Ascending aorta (tissue), 2 donors: ENCODE measurements around the gene UNCX. TPM values are rescaled to one million over a fixed set of nuclear protein-coding genes. Genes with fewer than 3 reads are reported as not detected.
A peak's percentile ranks its signal among the peaks of the same experiment; 100 is the strongest.
"Not testable (repeated sequence)": the region's sequence is repeated elsewhere in the genome, so short reads cannot be mapped to it uniquely, and the experiment has no call there.

Experiments used
- DNase-seq, 2 donors: peaks; one replicate each; pipeline ENCODE4 v3.0.0-alpha.2; 2019; ENCODE audit warnings: low spot score in 2 of 2
- H3K27ac ChIP-seq, 2 donors: fragments of 200-600 bp; sonication (generic); one replicate each; pipeline ENCODE4 v1.5.1; 2016 to 2017; ENCODE audit warnings: mild to moderate bottlenecking in 1 of 2
- H3K27me3 ChIP-seq: fragments of 200-600 bp; sonication (generic); one replicate; pipeline ENCODE4 v1.5.1; 2017
- H3K36me3 ChIP-seq, 2 donors: fragments of 200-600 bp; sonication (generic); one replicate each; pipeline ENCODE4 v1.5.1; 2016
- H3K4me1 ChIP-seq, 2 donors: fragments of 200-600 bp; sonication (generic); one replicate each; pipeline ENCODE4 v1.5.1; 2016 to 2017; ENCODE audit warnings: mild to moderate bottlenecking in 1 of 2
- H3K4me3 ChIP-seq, 2 donors: fragments of 200-600 bp; sonication (generic); one replicate each; pipeline ENCODE4 v1.5.1; 2016 to 2017; ENCODE audit warnings: mild to moderate bottlenecking in 1 of 2
- H3K9me3 ChIP-seq, 2 donors: fragments of 200-600 bp; sonication (generic); one replicate each; pipeline ENCODE4 v1.5.1; 2016
- intact Hi-C: fragments of 100-400 bp; cut with DNase I; formaldehyde crosslinking; loops from one replicate; pipeline ENCODE4 v1.15.1; 2023
- total RNA-seq: library from RNA; depleted of rRNA; stranded (reverse); fragments of >200 nt; gene quantifications from one replicate; pipeline ENCODE4 v1.1.0, GENCODE V29; 2016
- TF ChIP-seq, protein P1 (sequence below), 3 experiments: fragments of 200-600 bp in 2 of 3; fragments of 450-650 bp in 1 of 3; sonication (generic) in 2 of 3; IDR thresholded peaks; one replicate each; pipeline ENCODE4 v1.5.1; 2016 to 2019; ENCODE audit warnings: antibody characterized with exemption in 3 of 3, mild to moderate bottlenecking in 1 of 3, moderate library complexity in 1 of 3

Gene UNCX
- total RNA-seq, 1 donor from 2014 or later: not detected

GRCh38 chr7:1204460-1205140 lies 28.1 kb upstream of the UNCX start:
- H3K27me3 ChIP-seq: peaks cover under 1% of the 10 kb centered on the region
- H3K9me3 ChIP-seq: no peaks in the 10 kb centered on the region
- H3K27ac ChIP-seq: no peak overlapping the region
- no peak for DNase-seq
- H3K4me3 ChIP-seq: peak overlapping the region in 1 of 2 donors; percentile 25
- intact Hi-C loops: no loop called here
- TF ChIP-seq, protein P1, sequence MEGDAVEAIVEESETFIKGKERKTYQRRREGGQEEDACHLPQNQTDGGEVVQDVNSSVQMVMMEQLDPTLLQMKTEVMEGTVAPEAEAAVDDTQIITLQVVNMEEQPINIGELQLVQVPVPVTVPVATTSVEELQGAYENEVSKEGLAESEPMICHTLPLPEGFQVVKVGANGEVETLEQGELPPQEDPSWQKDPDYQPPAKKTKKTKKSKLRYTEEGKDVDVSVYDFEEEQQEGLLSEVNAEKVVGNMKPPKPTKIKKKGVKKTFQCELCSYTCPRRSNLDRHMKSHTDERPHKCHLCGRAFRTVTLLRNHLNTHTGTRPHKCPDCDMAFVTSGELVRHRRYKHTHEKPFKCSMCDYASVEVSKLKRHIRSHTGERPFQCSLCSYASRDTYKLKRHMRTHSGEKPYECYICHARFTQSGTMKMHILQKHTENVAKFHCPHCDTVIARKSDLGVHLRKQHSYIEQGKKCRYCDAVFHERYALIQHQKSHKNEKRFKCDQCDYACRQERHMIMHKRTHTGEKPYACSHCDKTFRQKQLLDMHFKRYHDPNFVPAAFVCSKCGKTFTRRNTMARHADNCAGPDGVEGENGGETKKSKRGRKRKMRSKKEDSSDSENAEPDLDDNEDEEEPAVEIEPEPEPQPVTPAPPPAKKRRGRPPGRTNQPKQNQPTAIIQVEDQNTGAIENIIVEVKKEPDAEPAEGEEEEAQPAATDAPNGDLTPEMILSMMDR (IDR thresholded peaks at IDR 0.05): no peak
- peaks cover 0 to 6% of the 10 kb centered on the region in 2 donors for H3K4me1 ChIP-seq
- H3K36me3 ChIP-seq: no peaks in the 10 kb centered on the region

- DNase-seq, H3K9me3 ChIP-seq, H3K27ac ChIP-seq, H3K4me3 ChIP-seq, intact Hi-C loops, H3K27me3 ChIP-seq, H3K36me3 ChIP-seq: not testable (repeated sequence)
- H3K4me1 ChIP-seq: peaks cover 4 to 11% of the 10 kb centered on the region in 2 donors
Observed at GRCh38 chr7:1205742-1206141, 26.9 kb upstream of the UNCX start.

DNA sequence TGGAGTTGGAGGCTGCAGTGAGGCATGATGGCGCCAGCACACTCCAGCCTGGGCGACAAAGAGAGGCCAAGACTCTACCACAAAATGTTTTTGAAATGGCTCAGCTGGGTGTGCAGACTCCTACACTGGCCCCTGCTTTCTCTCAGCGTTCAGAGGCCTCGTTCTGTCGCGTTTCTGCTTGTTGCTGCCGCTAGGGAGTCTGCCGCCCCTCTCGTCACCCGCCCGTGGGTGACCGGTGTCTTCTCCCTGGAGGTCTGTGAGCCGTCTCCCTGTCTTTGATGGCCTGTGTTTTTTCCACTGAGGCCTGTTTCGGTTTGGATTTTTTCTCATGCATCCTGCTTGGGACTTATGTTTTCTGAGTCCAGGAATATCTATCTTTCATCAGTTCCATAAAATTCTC lies 23.6 kb upstream of the UNCX start:
- H3K27me3 ChIP-seq: peaks cover 5% of the 10 kb centered on the region
- intact Hi-C loops: no loop called here
- no peak overlapping the region for H3K27ac ChIP-seq
- H3K4me1 ChIP-seq: peaks cover 4 to 17% of the 10 kb centered on the region in 2 donors
- no peak for DNase-seq
- H3K36me3 ChIP-seq: no peaks in the 10 kb centered on the region
- H3K9me3 ChIP-seq: no peaks in the 10 kb centered on the region
- TF ChIP-seq, protein P1 (IDR thresholded peaks at IDR 0.05): no peak
- no peak overlapping the region for H3K4me3 ChIP-seq

GRCh38 chr7:1210321-1210978 lies 22.2 kb upstream of the UNCX start:
- Histone ChIP-seq H3K4me3 (no peak overlapping the region), H3K27me3 (peaks cover 5% of the 10 kb centered on the region)

GRCh38 chr7:1210979-1211608 lies 21.6 kb upstream of the UNCX start:
- peaks cover 5% of the 10 kb centered on the region for H3K27me3 ChIP-seq
- TF ChIP-seq, protein P1 (IDR thresholded peaks at IDR 0.05): no peak
- intact Hi-C loops: no loop called here

More at GRCh38 chr7:1210321-1210978, 22.2 kb upstream of the UNCX start:
- Histone ChIP-seq H3K4me1 (peaks cover 4 to 11% of the 10 kb centered on the region in 2 donors), H3K27ac (no peak overlapping the region), H3K36me3 (no peaks in the 10 kb centered on the region), H3K9me3 (no peaks in the 10 kb centered on the region)
- TF ChIP-seq, protein P1 (IDR thresholded peaks at IDR 0.05): no peak
- intact Hi-C loops: no loop called here
- DNase-seq: no peak

GRCh38 chr7:1211611-1212010 lies 21.1 kb upstream of the UNCX start:
- Histone ChIP-seq H3K36me3 (no peaks in the 10 kb centered on the region), H3K27me3 (peaks cover 5% of the 10 kb centered on the region), H3K27ac (no peak overlapping the region), H3K4me3 (no peak overlapping the region), H3K4me1 (peaks cover 4 to 11% of the 10 kb centered on the region in 2 donors), H3K9me3 (no peaks in the 10 kb centered on the region)
- intact Hi-C loops: no loop called here
- DNase-seq: no peak
- TF ChIP-seq, protein P1 (IDR thresholded peaks at IDR 0.05): no peak

More at GRCh38 chr7:1210979-1211608, 21.6 kb upstream of the UNCX start:
- DNase-seq: no peak
- H3K36me3 ChIP-seq: no peaks in the 10 kb centered on the region
- H3K27ac ChIP-seq: no peak overlapping the region
- peak overlapping the region in 1 of 2 donors; percentile 7 for H3K4me3 ChIP-seq
- H3K9me3 ChIP-seq: no peaks in the 10 kb centered on the region
- H3K4me1 ChIP-seq: peaks cover 4 to 11% of the 10 kb centered on the region in 2 donors

GRCh38 chr7:1212025-1212424 lies 20.6 kb upstream of the UNCX start:
- H3K36me3 ChIP-seq, H3K9me3 ChIP-seq, H3K4me3 ChIP-seq, H3K27me3 ChIP-seq, DNase-seq, H3K27ac ChIP-seq, intact Hi-C loops: not testable (repeated sequence)
- H3K4me1 ChIP-seq: peaks cover 4 to 11% of the 10 kb centered on the region in 2 donors
